Peyer's patch (tissue), 4 donors: ENCODE results near the gene VEGFD.

Source experiments
- CTCF ChIP-seq, 6 experiments: fragments of 450-650 bp in 4 of 6; fragments of 200-600 bp in 2 of 6; sonication (generic) in 1 of 6; IDR thresholded peaks; one replicate each; pipeline ENCODE4 v1.5.1; 2017 to 2019; ENCODE audit warnings: antibody characterized with exemption in 6 of 6, mild to moderate bottlenecking in 3 of 6, moderate library complexity in 1 of 6
- POLR2A ChIP-seq, 2 donors: fragments of 450-650 bp; IDR thresholded peaks; one replicate each; pipeline ENCODE4 v1.5.1; 2017; ENCODE audit warnings: antibody characterized with exemption in 2 of 2, mild to moderate bottlenecking in 2 of 2, moderate library complexity in 2 of 2

GRCh38 chrX:15410947-15411346 is 26.7 kb upstream of the VEGFD start:
- TF ChIP-seq CTCF (IDR thresholded peaks at IDR 0.05) (no peak), POLR2A (IDR thresholded peaks at IDR 0.05) (no peak)
